Keratinocyte (primary cell): ENCODE data around the gene KAZALD1. TPM values are rescaled to one million over a fixed set of nuclear protein-coding genes. Genes with fewer than 3 reads are reported as not detected.

Experiments used
- DNase-seq: peaks from one replicate; pipeline ENCODE4 v3.0.0-alpha.2; 2011; ENCODE audit warnings: low read depth, missing footprints, low spot score
- FAIRE-seq: peaks from 2 replicates; lab custom pipeline; 2011; peaks lifted over from hg19 to GRCh38; lab: Jason Lieb, UNC
- H2AFZ ChIP-seq: 2 replicates; pipeline ENCODE4 v1.6.0; 2012; ENCODE audit warnings: low read length, control low read depth, inconsistent platforms; ENCODE audit not compliant: control insufficient read depth
- H3K27ac ChIP-seq: 2 replicates; pipeline ENCODE4 v1.5.1; 2011; ENCODE audit warnings: low read length; ENCODE audit not compliant: control insufficient read depth, insufficient read depth
- H3K27me3 ChIP-seq: 3 replicates; pipeline ENCODE4 v1.6.0; 2011; ENCODE audit warnings: low read length; ENCODE audit not compliant: control insufficient read depth, insufficient read depth; ENCODE audit errors: extremely low read depth
- H3K36me3 ChIP-seq, 2 experiments: 2 replicates in 1 of 2; 3 replicates in 1 of 2; pipeline ENCODE4 v1.5.1; 2011; ENCODE audit warnings: low read length in 2 of 2, mild to moderate bottlenecking in 1 of 2; ENCODE audit not compliant: control insufficient read depth in 2 of 2, insufficient read depth in 2 of 2; ENCODE audit errors: extremely low read depth in 1 of 2
- H3K4me1 ChIP-seq: 3 replicates; pipeline ENCODE4 v1.5.1; 2011; ENCODE audit warnings: low read length; ENCODE audit not compliant: control insufficient read depth, insufficient read depth; ENCODE audit errors: extremely low read depth
- H3K4me2 ChIP-seq: 3 replicates; pipeline ENCODE4 v1.6.0; 2011; ENCODE audit warnings: low read depth, low read length; ENCODE audit not compliant: control insufficient read depth, insufficient read depth; ENCODE audit errors: extremely low read depth
- H3K4me3 ChIP-seq, 3 experiments: fragments of 200-600 bp in 1 of 3; sonication (generic) in 1 of 3; 2 replicates in 2 of 3; 3 replicates in 1 of 3; pipeline ENCODE4 v1.5.1; 2011 to 2016; ENCODE audit warnings: low read length in 3 of 3, mild to moderate bottlenecking in 3 of 3, control low read depth in 2 of 3, inconsistent platforms in 1 of 3, low read depth in 1 of 3, mixed read lengths in 1 of 3, mixed run types in 1 of 3, moderate library complexity in 1 of 3; ENCODE audit not compliant: control insufficient read depth in 2 of 3, insufficient read depth in 2 of 3; ENCODE audit errors: extremely low read depth in 1 of 3
- H3K79me2 ChIP-seq: 2 replicates; pipeline ENCODE4 v1.6.0; 2012; ENCODE audit warnings: low read length; ENCODE audit not compliant: control insufficient read depth, insufficient read depth
- H3K9ac ChIP-seq: 3 replicates; pipeline ENCODE4 v1.6.0; 2011; ENCODE audit warnings: low read length; ENCODE audit not compliant: control insufficient read depth, insufficient read depth; ENCODE audit errors: extremely low read depth
- H3K9me1 ChIP-seq: 3 replicates; pipeline ENCODE4 v1.6.0; 2011; ENCODE audit warnings: low read length; ENCODE audit not compliant: control insufficient read depth, insufficient read depth; ENCODE audit errors: extremely low read depth
- H3K9me3 ChIP-seq: 2 replicates; pipeline ENCODE4 v1.5.1; 2012; ENCODE audit warnings: low read depth, low read length; ENCODE audit not compliant: control insufficient read depth
- H4K20me1 ChIP-seq: 3 replicates; pipeline ENCODE4 v1.6.0; 2011; ENCODE audit warnings: low read length; ENCODE audit not compliant: control insufficient read depth, insufficient read depth; ENCODE audit errors: extremely low read depth
- CTCF ChIP-seq, 3 experiments: IDR thresholded peaks in 1 of 3; conservative IDR thresholded peaks in 1 of 3; optimal IDR thresholded peaks in 1 of 3; 2 replicates in 2 of 3; 3 replicates in 1 of 3; pipeline versions ENCODE3 to v1.5.1; 2011; ENCODE audit warnings: low read length in 3 of 3, mild to moderate bottlenecking in 3 of 3, moderate library complexity in 2 of 3, control low read depth in 1 of 3, inconsistent platforms in 1 of 3; ENCODE audit not compliant: insufficient read depth in 2 of 3; ENCODE audit errors: extremely low read depth in 1 of 3
- EZH2 ChIP-seq: IDR thresholded peaks from one replicate; pipeline ENCODE4 v1.6.1; 2012; ENCODE audit warnings: inconsistent platforms, mild to moderate bottlenecking, low read length, moderate library complexity
- dilution Hi-C: fragments of 300-500 bp; cut with MboI; formaldehyde crosslinking; loops from one replicate; pipeline ENCODE4 v1.7.0; 2020; ENCODE audit warnings: low sequenced_read_pairs; ENCODE audit not compliant: extremely low pct_ligation_motif_present
- polyA plus RNA-seq, 5 experiments: library from polyadenylated mRNA; depleted of rRNA in 3 of 5; stranded (reverse) in 3 of 5; stranded (forward) in 1 of 5; unstranded in 1 of 5; fragments of >200 nt; gene quantifications; 1 replicate in 1 of 5; 2 replicates in 3 of 5; 3 replicates in 1 of 5; pipeline versions ENCODE4 v1.2.1 to v1.2.3, GENCODE V29; 2011 to 2012; ENCODE audit warnings: missing spikeins in 2 of 5, low read depth in 1 of 5, low replicate concordance in 1 of 5

The KAZALD1 gene
- polyA plus RNA-seq, 1 donor (not counting 4 experiments of a cell fraction or from before 2014, with no cell fraction given) = 0.08 TPM

GRCh38 chr10:101089520-101090299, 27.9 kb downstream of the KAZALD1 start:
- no peak overlapping the region for H2AFZ ChIP-seq
- dilution Hi-C loops = no loop called here
- DNase-seq (no peak), FAIRE-seq (no peak)
- peaks cover 15% of the 10 kb centered on the region for H3K27me3 ChIP-seq
- TF ChIP-seq CTCF (optimal IDR thresholded peaks at IDR 0.05 in 1 of 3, IDR thresholded peaks at IDR 0.05 in 1 of 3, conservative IDR thresholded peaks at IDR 0.05 in 1 of 3; ENCODE audit: extremely low read depth in 1 of 3, insufficient read depth in 2 of 3, low read length in 3 of 3) (no peak), EZH2 (no peak)
- no peaks in the 10 kb centered on the region for H3K9me3 ChIP-seq
- H3K4me1 ChIP-seq = peaks cover 26% of the 10 kb centered on the region
- H3K36me3 ChIP-seq = no peaks in the 10 kb centered on the region
- H3K27ac ChIP-seq = no peak overlapping the region
- no peak overlapping the region for H3K4me2 ChIP-seq
- no peak overlapping the region for H3K4me3 ChIP-seq
- no peak overlapping the region for H3K9ac ChIP-seq
- H3K9me1 ChIP-seq = peaks cover 2% of the 10 kb centered on the region
- no peaks in the 10 kb centered on the region for H4K20me1 ChIP-seq
- H3K79me2 ChIP-seq = no peaks in the 10 kb centered on the region

GRCh38 chr10:101090597-101090996, 28.8 kb downstream of the KAZALD1 start:
- no peak overlapping the region for H2AFZ ChIP-seq
- peak overlapping the region; percentile 48 for H3K4me2 ChIP-seq
- no peak overlapping the region for H3K27ac ChIP-seq
- H3K9me1 ChIP-seq = peaks cover 2% of the 10 kb centered on the region
- dilution Hi-C loops = no loop called here
- H3K9me3 ChIP-seq = no peaks in the 10 kb centered on the region
- H3K4me1 ChIP-seq = peaks cover 31% of the 10 kb centered on the region
- H4K20me1 ChIP-seq = no peaks in the 10 kb centered on the region
- FAIRE-seq (no peak), DNase-seq (no peak)
- no peak overlapping the region for H3K4me3 ChIP-seq
- no peaks in the 10 kb centered on the region for H3K79me2 ChIP-seq
- TF ChIP-seq CTCF (optimal IDR thresholded peaks at IDR 0.05 in 1 of 3, IDR thresholded peaks at IDR 0.05 in 1 of 3, conservative IDR thresholded peaks at IDR 0.05 in 1 of 3; ENCODE audit: extremely low read depth in 1 of 3, insufficient read depth in 2 of 3, low read length in 3 of 3) (no peak), EZH2 (no peak)
- H3K27me3 ChIP-seq = peaks cover 15% of the 10 kb centered on the region
- H3K9ac ChIP-seq = no peak overlapping the region
- H3K36me3 ChIP-seq = no peaks in the 10 kb centered on the region
